Loucy (cell line): ENCODE data around the gene EFNA5.

ENCODE experiments used
- H2AFZ ChIP-seq: fragments of 200-600 bp; sonication (generic); 2 replicates; pipeline ENCODE4 v1.6.0; 2016; ENCODE audit warnings: antibody characterized with exemption, mild to moderate bottlenecking, low read length, moderate library complexity
- H3F3A ChIP-seq: fragments of 200-600 bp; 2 replicates; pipeline ENCODE4 v1.6.0; 2016; ENCODE audit warnings: antibody characterized with exemption, low read depth, mild to moderate bottlenecking
- H3K27me3 ChIP-seq: fragments of 200-600 bp; sonication (generic); 2 replicates; pipeline ENCODE4 v1.6.1; 2014; ENCODE audit warnings: low read length, mild to moderate bottlenecking; ENCODE audit not compliant: insufficient read depth, poor library complexity, severe bottlenecking
- H3K36me3 ChIP-seq: fragments of 200-600 bp; sonication (generic); 2 replicates; pipeline ENCODE4 v1.6.1; 2016; ENCODE audit warnings: low read length; ENCODE audit not compliant: insufficient read depth
- H3K4me1 ChIP-seq: fragments of 200-600 bp; sonication (generic); 2 replicates; pipeline ENCODE4 v1.5.1; 2014; ENCODE audit warnings: low read length, mild to moderate bottlenecking; ENCODE audit not compliant: insufficient read depth, poor library complexity, severe bottlenecking
- H3K4me2 ChIP-seq: fragments of 200-600 bp; sonication (generic); 2 replicates; pipeline ENCODE4 v1.6.0; 2014; ENCODE audit warnings: antibody characterized with exemption, low read length, low read depth, mild to moderate bottlenecking; ENCODE audit not compliant: poor library complexity, severe bottlenecking
- H3K4me3 ChIP-seq: fragments of 200-600 bp; sonication (generic); 2 replicates; pipeline ENCODE4 v1.5.1; 2014; ENCODE audit warnings: low read length, mild to moderate bottlenecking, mixed read lengths; ENCODE audit not compliant: poor library complexity, severe bottlenecking
- H3K79me2 ChIP-seq: fragments of 200-600 bp; sonication (generic); 2 replicates; pipeline ENCODE4 v1.6.1; 2014; ENCODE audit warnings: low read length; ENCODE audit not compliant: insufficient read depth
- H3K9ac ChIP-seq: fragments of 200-600 bp; sonication (generic); 2 replicates; pipeline ENCODE4 v1.6.0; 2014; ENCODE audit warnings: mild to moderate bottlenecking, low read depth, low read length, moderate library complexity; ENCODE audit not compliant: poor library complexity, severe bottlenecking
- H3K9me2 ChIP-seq: fragments of 200-600 bp; sonication (generic); replicated peaks from 2 replicates; pipeline ENCODE4 v1.6.1; 2016; ENCODE audit warnings: low read depth, low read length, mixed read lengths
- H3K9me3 ChIP-seq: fragments of 200-600 bp; sonication (generic); 2 replicates; pipeline ENCODE4 v1.6.1; 2014; ENCODE audit warnings: mild to moderate bottlenecking, antibody characterized with exemption, low read length, low read depth; ENCODE audit not compliant: insufficient read depth
- H4K20me1 ChIP-seq: fragments of 200-600 bp; sonication (generic); 2 replicates; pipeline ENCODE4 v1.6.0; 2014; ENCODE audit warnings: antibody characterized with exemption, low read length, mild to moderate bottlenecking; ENCODE audit not compliant: insufficient read depth, poor library complexity, severe bottlenecking
- CTCF ChIP-seq: fragments of 200-600 bp; sonication (generic); conservative IDR thresholded peaks from 2 replicates; pipeline ENCODE4 v1.5.1; 2014; ENCODE audit warnings: mild to moderate bottlenecking, antibody characterized with exemption, low read length
- EZH2phosphoT487 ChIP-seq: fragments of 200-600 bp; IDR thresholded peaks from 2 replicates; pipeline ENCODE4 v1.6.1; 2018; ENCODE audit warnings: antibody characterized with exemption, mild to moderate bottlenecking, moderate library complexity, borderline replicate concordance

The EFNA5 gene

GRCh38 chr5:107446972-107447371, 223.8 kb downstream of the EFNA5 start:
- H3F3A ChIP-seq = no peaks in the 10 kb centered on the region
- H3K4me2 ChIP-seq = no peak overlapping the region
- H3K4me3 ChIP-seq = no peak overlapping the region
- no peak overlapping the region for H2AFZ ChIP-seq
- H4K20me1 ChIP-seq = no peaks in the 10 kb centered on the region
- no peak overlapping the region for H3K9ac ChIP-seq
- no peaks in the 10 kb centered on the region for H3K4me1 ChIP-seq
- H3K27me3 ChIP-seq = peaks cover 75% of the 10 kb centered on the region
- TF ChIP-seq EZH2phosphoT487 = no peak
- no peak for TF ChIP-seq CTCF
- no peaks in the 10 kb centered on the region for H3K9me3 ChIP-seq
- H3K36me3 ChIP-seq = no peaks in the 10 kb centered on the region
- H3K9me2 ChIP-seq = no peaks in the 10 kb centered on the region
- no peaks in the 10 kb centered on the region for H3K79me2 ChIP-seq

GRCh38 chr5:107444300-107444699, 226.4 kb downstream of the EFNA5 start:
- Histone ChIP-seq H3F3A (no peaks in the 10 kb centered on the region), H3K9ac (no peak overlapping the region), H3K9me3 (no peaks in the 10 kb centered on the region), H3K4me2 (no peak overlapping the region), H3K79me2 (no peaks in the 10 kb centered on the region), H3K27me3 (peaks cover 80% of the 10 kb centered on the region), H3K36me3 (no peaks in the 10 kb centered on the region), H3K4me1 (peaks cover 4% of the 10 kb centered on the region), H3K9me2 (no peaks in the 10 kb centered on the region), H2AFZ (no peak overlapping the region), H3K4me3 (no peak overlapping the region), H4K20me1 (no peaks in the 10 kb centered on the region)
- no peak for TF ChIP-seq CTCF
- TF ChIP-seq EZH2phosphoT487 = no peak

GRCh38 chr5:107443897-107444296, 226.8 kb downstream of the EFNA5 start:
- H3K9me3 ChIP-seq = no peaks in the 10 kb centered on the region
- peaks cover 83% of the 10 kb centered on the region for H3K27me3 ChIP-seq
- H2AFZ ChIP-seq = no peak overlapping the region
- TF ChIP-seq EZH2phosphoT487 (no peak), CTCF (no peak)
- H3K4me2 ChIP-seq = no peak overlapping the region
- no peaks in the 10 kb centered on the region for H4K20me1 ChIP-seq
- no peaks in the 10 kb centered on the region for H3F3A ChIP-seq
- no peaks in the 10 kb centered on the region for H3K79me2 ChIP-seq
- H3K9me2 ChIP-seq = no peaks in the 10 kb centered on the region
- no peak overlapping the region for H3K9ac ChIP-seq
- peaks cover 4% of the 10 kb centered on the region for H3K4me1 ChIP-seq
- H3K36me3 ChIP-seq = no peaks in the 10 kb centered on the region
- no peak overlapping the region for H3K4me3 ChIP-seq
